KMS-11 (cell line): ENCODE results near the gene LRRC14B.

Experiments
- H2AFZ ChIP-seq: fragments of 200-600 bp; sonication (generic); 2 replicates; pipeline ENCODE4 v1.6.1; 2016; ENCODE audit warnings: antibody characterized with exemption, mixed run types, low read depth
- H3K27ac ChIP-seq: fragments of 200-600 bp; sonication (generic); 2 replicates; pipeline ENCODE4 v1.6.1; 2016; ENCODE audit warnings: mild to moderate bottlenecking, mixed run types
- H3K27me3 ChIP-seq: fragments of 200-600 bp; sonication (generic); 2 replicates; pipeline ENCODE4 v1.6.1; 2017; ENCODE audit warnings: mild to moderate bottlenecking, low read depth, mixed run types, moderate library complexity; ENCODE audit not compliant: insufficient read depth
- H3K36me3 ChIP-seq: fragments of 200-600 bp; sonication (generic); 2 replicates; pipeline ENCODE4 v1.6.1; 2017; ENCODE audit warnings: mild to moderate bottlenecking, mixed run types; ENCODE audit not compliant: insufficient read depth
- H3K4me1 ChIP-seq: fragments of 200-600 bp; sonication (generic); 2 replicates; pipeline ENCODE4 v1.6.1; 2016; ENCODE audit warnings: mild to moderate bottlenecking, low read depth, mixed run types; ENCODE audit not compliant: poor library complexity, severe bottlenecking
- H3K4me2 ChIP-seq: fragments of 200-600 bp; sonication (generic); 2 replicates; pipeline ENCODE4 v1.7.0; 2016; ENCODE audit warnings: mild to moderate bottlenecking, mixed run types
- H3K4me3 ChIP-seq: fragments of 200-600 bp; sonication (generic); IDR thresholded peaks from 2 replicates; pipeline ENCODE4 v1.6.1; 2017; ENCODE audit warnings: low read depth, low read length, mixed read lengths; ENCODE audit not compliant: insufficient read depth
- H3K79me2 ChIP-seq: fragments of 200-600 bp; sonication (generic); 2 replicates; pipeline ENCODE4 v1.6.1; 2016; ENCODE audit warnings: low read depth, mixed run types; ENCODE audit not compliant: insufficient read depth
- H3K9ac ChIP-seq: fragments of 200-600 bp; sonication (generic); 2 replicates; pipeline ENCODE4 v1.6.1; 2016; ENCODE audit warnings: mild to moderate bottlenecking, mixed run types
- H4K20me1 ChIP-seq: fragments of 200-600 bp; sonication (generic); 2 replicates; pipeline ENCODE4 v1.6.1; 2016; ENCODE audit warnings: mild to moderate bottlenecking, mixed run types; ENCODE audit not compliant: insufficient read depth
- TF ChIP-seq, protein P1 (sequence below): fragments of 200-600 bp; sonication (generic); conservative IDR thresholded peaks from 2 replicates; pipeline ENCODE4 v1.6.1; 2017; ENCODE audit warnings: low read depth, mild to moderate bottlenecking, antibody characterized with exemption, low read length, moderate library complexity, mixed read lengths

The LRRC14B gene

DNA sequence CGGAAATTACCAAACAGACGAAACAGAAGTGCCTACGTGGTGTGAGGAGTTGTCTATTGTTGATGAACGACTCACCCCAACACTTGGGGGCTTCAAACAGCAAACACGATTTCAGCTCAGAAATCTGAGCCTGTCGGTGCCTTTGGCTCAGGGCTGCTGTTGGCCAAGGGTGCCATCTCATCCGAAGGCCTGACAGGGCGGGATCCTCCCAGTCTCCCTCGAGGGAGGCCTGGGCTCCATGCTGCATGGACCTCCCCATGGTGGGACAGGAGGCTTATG, 1.3 kb downstream of the LRRC14B start:
- Histone ChIP-seq H3K27ac (peak overlapping the region; percentile 86; the same call in 1 of the 2 replicates), H3K36me3 (peaks cover 5% of the 10 kb centered on the region; the same call in 1 of the 2 replicates), H3K27me3 (no peaks in the 10 kb centered on the region), H3K4me2 (peak overlapping the region; percentile 99), H3K4me3 (no peak overlapping the region), H3K4me1 (peaks cover 52% of the 10 kb centered on the region), H2AFZ (no peak overlapping the region), H3K9ac (peak overlapping the region; percentile 73; the same call in 1 of the 2 replicates), H4K20me1 (no peaks in the 10 kb centered on the region), H3K79me2 (peaks cover 47% of the 10 kb centered on the region)
- TF ChIP-seq, protein P1, sequence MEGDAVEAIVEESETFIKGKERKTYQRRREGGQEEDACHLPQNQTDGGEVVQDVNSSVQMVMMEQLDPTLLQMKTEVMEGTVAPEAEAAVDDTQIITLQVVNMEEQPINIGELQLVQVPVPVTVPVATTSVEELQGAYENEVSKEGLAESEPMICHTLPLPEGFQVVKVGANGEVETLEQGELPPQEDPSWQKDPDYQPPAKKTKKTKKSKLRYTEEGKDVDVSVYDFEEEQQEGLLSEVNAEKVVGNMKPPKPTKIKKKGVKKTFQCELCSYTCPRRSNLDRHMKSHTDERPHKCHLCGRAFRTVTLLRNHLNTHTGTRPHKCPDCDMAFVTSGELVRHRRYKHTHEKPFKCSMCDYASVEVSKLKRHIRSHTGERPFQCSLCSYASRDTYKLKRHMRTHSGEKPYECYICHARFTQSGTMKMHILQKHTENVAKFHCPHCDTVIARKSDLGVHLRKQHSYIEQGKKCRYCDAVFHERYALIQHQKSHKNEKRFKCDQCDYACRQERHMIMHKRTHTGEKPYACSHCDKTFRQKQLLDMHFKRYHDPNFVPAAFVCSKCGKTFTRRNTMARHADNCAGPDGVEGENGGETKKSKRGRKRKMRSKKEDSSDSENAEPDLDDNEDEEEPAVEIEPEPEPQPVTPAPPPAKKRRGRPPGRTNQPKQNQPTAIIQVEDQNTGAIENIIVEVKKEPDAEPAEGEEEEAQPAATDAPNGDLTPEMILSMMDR = no peak

DNA sequence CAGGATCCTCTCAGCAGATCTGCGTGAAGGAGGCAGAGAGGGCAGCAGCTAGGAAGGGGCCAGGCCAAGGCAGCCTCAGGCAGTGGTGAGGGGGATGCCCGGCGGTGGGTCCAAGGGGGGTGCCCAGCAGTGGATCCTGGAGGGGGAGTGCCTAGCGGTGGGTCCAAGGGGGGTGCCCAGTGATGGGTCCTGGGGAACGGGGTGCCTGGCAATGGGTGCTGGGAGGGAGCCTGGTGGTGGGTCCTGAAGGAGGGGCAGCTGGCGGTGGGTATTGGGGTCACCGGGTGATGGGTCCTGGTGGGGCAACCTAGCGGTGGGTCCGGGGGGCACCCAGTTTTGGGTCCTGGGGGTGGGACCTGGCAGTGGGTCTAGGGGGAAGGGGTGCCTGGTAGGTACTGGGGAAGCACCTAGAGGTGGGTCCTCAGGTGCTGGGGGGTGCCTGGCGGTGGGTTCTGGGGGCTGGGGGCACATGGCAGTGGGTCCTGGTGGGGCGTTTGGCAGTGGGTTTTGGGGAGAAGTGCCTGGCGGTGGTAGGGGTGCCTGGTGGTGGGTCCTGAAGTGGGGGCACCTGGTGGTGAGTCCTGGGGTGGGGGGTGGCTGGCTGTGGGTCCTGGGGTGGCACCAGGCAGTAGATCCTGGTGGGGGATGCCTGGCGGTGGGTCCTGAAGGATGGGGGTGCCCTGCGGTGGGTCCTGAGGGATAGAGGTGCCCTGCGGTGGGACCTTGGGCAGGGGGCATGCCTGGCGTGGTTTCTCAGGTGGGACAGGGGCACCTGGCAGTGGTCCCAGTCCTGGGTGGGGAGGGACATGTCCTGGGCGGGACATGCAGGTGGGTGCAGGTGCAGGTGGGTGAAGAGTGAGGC, 1.9 kb downstream of the LRRC14B start:
- H3K36me3 ChIP-seq = peaks cover 5% of the 10 kb centered on the region; the same call in 1 of the 2 replicates
- H3K4me3 ChIP-seq = no peak overlapping the region
- TF ChIP-seq, protein P1 = no peak
- no peaks in the 10 kb centered on the region for H3K27me3 ChIP-seq
- peaks cover 47% of the 10 kb centered on the region for H3K79me2 ChIP-seq
- H3K9ac ChIP-seq = peak overlapping the region; percentile 73; the same call in 1 of the 2 replicates
- H4K20me1 ChIP-seq = no peaks in the 10 kb centered on the region
- peaks cover 46% of the 10 kb centered on the region for H3K4me1 ChIP-seq
- peak overlapping the region; percentile 99 for H3K4me2 ChIP-seq
- no peak overlapping the region for H3K27ac ChIP-seq
- no peak overlapping the region for H2AFZ ChIP-seq

DNA sequence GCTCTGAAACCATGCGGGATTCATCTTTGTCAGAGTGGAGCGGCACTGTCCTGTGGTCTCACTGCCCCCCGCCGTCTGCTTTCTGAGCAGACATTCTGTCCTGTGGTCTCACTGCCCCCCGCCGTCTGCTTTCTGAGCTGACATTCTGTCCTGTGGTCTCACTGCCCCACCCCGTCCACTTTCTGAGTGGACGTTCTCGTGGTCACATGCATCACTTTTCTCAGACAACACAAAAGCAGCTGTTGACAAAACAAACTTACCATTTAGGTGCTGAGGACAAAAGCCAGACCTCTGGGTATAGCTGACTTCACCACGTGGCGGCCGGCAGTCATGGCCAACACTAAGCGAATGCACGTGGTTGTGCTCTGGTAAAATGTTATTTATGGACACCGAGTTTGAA, 2.8 kb downstream of the LRRC14B start:
- Histone ChIP-seq H3K27ac (no peak overlapping the region), H3K4me2 (peak overlapping the region; percentile 25; the same call in 1 of the 2 replicates), H3K79me2 (peaks cover 43% of the 10 kb centered on the region), H2AFZ (no peak overlapping the region), H3K9ac (no peak overlapping the region), H3K36me3 (peaks cover 5% of the 10 kb centered on the region; the same call in 1 of the 2 replicates), H4K20me1 (no peaks in the 10 kb centered on the region), H3K27me3 (no peaks in the 10 kb centered on the region), H3K4me1 (peaks cover 37% of the 10 kb centered on the region), H3K4me3 (no peak overlapping the region)
- TF ChIP-seq, protein P1 = no peak

DNA sequence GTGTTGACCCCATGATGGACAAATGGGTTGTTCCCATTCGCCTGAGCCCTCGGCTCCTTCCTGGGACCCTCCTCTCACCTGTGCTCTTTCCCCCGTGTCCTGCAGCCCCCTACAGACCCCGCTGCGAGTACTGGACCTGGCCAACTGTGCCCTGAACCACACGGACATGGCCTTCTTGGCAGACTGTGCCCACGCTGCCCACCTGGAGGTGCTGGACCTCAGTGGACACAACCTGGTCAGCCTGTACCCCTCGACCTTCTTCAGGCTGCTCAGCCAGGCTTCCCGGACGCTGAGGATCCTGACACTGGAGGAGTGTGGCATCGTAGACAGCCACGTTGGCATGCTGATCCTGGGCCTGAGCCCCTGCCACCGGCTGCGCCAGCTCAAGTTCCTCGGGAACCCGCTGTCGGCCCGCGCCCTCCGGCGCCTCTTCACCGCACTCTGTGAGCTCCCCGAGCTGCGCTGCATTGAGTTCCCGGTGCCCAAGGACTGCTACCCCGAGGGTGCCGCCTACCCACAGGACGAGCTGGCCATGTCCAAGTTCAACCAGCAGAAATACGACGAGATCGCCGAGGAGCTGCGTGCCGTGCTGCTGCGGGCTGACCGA, 3.4 kb downstream of the LRRC14B start:
- Histone ChIP-seq H3K27me3 (no peaks in the 10 kb centered on the region), H3K4me1 (peaks cover 31% of the 10 kb centered on the region), H3K79me2 (peaks cover 38% of the 10 kb centered on the region), H3K36me3 (peaks cover 5% of the 10 kb centered on the region; the same call in 1 of the 2 replicates), H3K27ac (no peak overlapping the region), H3K4me3 (no peak overlapping the region), H4K20me1 (no peaks in the 10 kb centered on the region), H3K4me2 (no peak overlapping the region), H3K9ac (no peak overlapping the region), H2AFZ (no peak overlapping the region)
- TF ChIP-seq, protein P1 = no peak
